Activated B cell treated with CpG ODN at 0.5 μM for 24 hours (primary cell): ENCODE data around the gene KRT28. TPM values are rescaled to one million over a fixed set of nuclear protein-coding genes. Genes with fewer than 3 reads are reported as not detected.
"Not testable (repeated sequence)": the region's sequence is repeated elsewhere in the genome, so short reads cannot be mapped to it uniquely, and the experiment has no call there.

Experiments
- ATAC-seq: fragments of 200-7000 bp; cut with Tn5 transposase; one replicate; pipeline ENCODE4 v1.10.0; 2021; ENCODE audit warnings: low read depth, mild to moderate bottlenecking, moderate library complexity
- CTCF ChIA-PET: fragments of 350-600 bp; sonication (Branson Sonifier 250); formaldehyde crosslinking; loops from one replicate; lab custom pipeline; 2021; ENCODE audit warnings: antibody characterized with exemption; lab: Charles Lee
- POLR2A ChIA-PET: fragments of 350-600 bp; sonication (Branson Sonifier 250); formaldehyde crosslinking; loops from one replicate; lab custom pipeline; 2021; ENCODE audit warnings: antibody characterized with exemption; lab: Charles Lee
- DNase-seq: peaks from one replicate; pipeline ENCODE4 v3.0.0; 2022
- H3K27ac Mint-ChIP-seq: one replicate; pipeline ENCODE4 v1.8.0; 2020; ENCODE audit warnings: mixed read lengths
- H3K27me3 Mint-ChIP-seq: one replicate; pipeline ENCODE4 v1.8.0; 2021; ENCODE audit warnings: mixed read lengths
- H3K36me3 Mint-ChIP-seq: one replicate; pipeline ENCODE4 v1.8.0; 2021; ENCODE audit warnings: low read depth, mixed read lengths
- H3K4me1 Mint-ChIP-seq: one replicate; pipeline ENCODE4 v1.8.0; 2021; ENCODE audit warnings: mixed read lengths
- H3K4me3 Mint-ChIP-seq: one replicate; pipeline ENCODE4 v1.8.0; 2020; ENCODE audit warnings: mild to moderate bottlenecking, mixed read lengths
- H3K9me3 Mint-ChIP-seq: one replicate; pipeline ENCODE4 v1.8.0; 2020; ENCODE audit warnings: mixed read lengths
- intact Hi-C: fragments of 100-400 bp; cut with micrococcal nuclease; formaldehyde crosslinking; loops from one replicate; pipeline ENCODE4 v1.15.1; 2024
- total RNA-seq: library from RNA; stranded (reverse); gene quantifications from 2 replicates; pipeline ENCODE4 v1.2.3, GENCODE V29; 2022
- TF ChIP-seq, protein P1 (sequence below): fragments of 200-600 bp; IDR thresholded peaks from one replicate; pipeline ENCODE4 v1.8.0; 2022; ENCODE audit warnings: antibody characterized with exemption, mild to moderate bottlenecking

KRT28 gene
- total RNA-seq, 1 donor from 2014 or later = not detected

DNA sequence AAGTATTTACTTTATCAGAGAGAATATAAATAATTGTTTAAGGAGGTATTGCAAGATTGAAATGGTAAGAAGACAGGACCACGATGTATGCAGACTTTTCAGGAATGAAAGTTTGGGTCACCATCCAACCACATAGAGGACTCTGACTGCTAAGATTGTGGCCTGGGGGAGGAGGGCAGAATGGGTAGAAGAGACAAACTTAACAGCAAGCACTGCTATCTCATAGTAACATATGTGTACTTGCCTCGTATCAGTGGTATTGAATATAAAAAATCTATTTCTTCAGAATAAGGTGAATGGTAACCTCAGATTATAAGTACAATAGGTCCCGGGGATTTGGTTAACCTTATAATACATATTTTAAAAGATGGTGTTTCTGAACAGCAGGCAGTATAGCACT, 16.8 kb upstream of the KRT28 start:
- ChIA-PET CTCF (no interaction called here), POLR2A (no interaction called here)
- H3K27ac Mint-ChIP-seq = no peak overlapping the region
- H3K9me3 Mint-ChIP-seq = peaks cover 8% of the 10 kb centered on the region
- TF ChIP-seq, protein P1, sequence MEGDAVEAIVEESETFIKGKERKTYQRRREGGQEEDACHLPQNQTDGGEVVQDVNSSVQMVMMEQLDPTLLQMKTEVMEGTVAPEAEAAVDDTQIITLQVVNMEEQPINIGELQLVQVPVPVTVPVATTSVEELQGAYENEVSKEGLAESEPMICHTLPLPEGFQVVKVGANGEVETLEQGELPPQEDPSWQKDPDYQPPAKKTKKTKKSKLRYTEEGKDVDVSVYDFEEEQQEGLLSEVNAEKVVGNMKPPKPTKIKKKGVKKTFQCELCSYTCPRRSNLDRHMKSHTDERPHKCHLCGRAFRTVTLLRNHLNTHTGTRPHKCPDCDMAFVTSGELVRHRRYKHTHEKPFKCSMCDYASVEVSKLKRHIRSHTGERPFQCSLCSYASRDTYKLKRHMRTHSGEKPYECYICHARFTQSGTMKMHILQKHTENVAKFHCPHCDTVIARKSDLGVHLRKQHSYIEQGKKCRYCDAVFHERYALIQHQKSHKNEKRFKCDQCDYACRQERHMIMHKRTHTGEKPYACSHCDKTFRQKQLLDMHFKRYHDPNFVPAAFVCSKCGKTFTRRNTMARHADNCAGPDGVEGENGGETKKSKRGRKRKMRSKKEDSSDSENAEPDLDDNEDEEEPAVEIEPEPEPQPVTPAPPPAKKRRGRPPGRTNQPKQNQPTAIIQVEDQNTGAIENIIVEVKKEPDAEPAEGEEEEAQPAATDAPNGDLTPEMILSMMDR = no peak
- ATAC-seq = no peak
- intact Hi-C loops = loop anchor here (5.0 to 10.0 kb wide), 3 partner anchors 254 to 851 kb away; partner anchors contain the start of gene TOP2A
- DNase-seq = no peak
- H3K27me3 Mint-ChIP-seq = peaks cover 29% of the 10 kb centered on the region
- H3K36me3 Mint-ChIP-seq = peaks cover 26% of the 10 kb centered on the region
- peaks cover 10% of the 10 kb centered on the region for H3K4me1 Mint-ChIP-seq
- H3K4me3 Mint-ChIP-seq = no peak overlapping the region

DNA sequence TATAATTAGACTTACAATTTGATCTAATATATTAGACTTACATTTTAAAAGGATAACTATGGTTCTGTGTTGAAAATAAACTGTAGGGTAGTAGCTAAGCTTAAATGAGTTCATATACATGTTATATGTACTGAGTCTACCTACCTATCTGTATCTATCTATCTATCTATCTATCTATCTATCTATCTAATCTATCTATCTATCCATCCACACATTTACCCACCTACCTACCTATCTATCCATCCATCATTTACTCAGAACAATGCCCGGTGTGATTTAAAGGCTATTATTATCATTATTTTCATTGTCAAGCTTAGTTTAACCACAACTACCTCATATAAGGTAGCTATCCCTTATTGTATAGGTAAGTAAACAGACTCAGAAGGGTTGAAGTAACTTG, 15.6 kb upstream of the KRT28 start:
- DNase-seq (no peak), ATAC-seq (no peak)
- H3K4me3 Mint-ChIP-seq = no peak overlapping the region
- H3K36me3 Mint-ChIP-seq = peaks cover 26% of the 10 kb centered on the region
- H3K27me3 Mint-ChIP-seq = peaks cover 38% of the 10 kb centered on the region
- peaks cover 7% of the 10 kb centered on the region for H3K9me3 Mint-ChIP-seq
- no peak overlapping the region for H3K27ac Mint-ChIP-seq
- TF ChIP-seq, protein P1 = no peak
- intact Hi-C loops = loop anchor here (5.0 to 10.0 kb wide), 3 partner anchors 253 to 852 kb away; partner anchors contain the start of gene TOP2A
- H3K4me1 Mint-ChIP-seq = peaks cover 10% of the 10 kb centered on the region
- CTCF ChIA-PET = no interaction called here
- POLR2A ChIA-PET = interaction anchor here (0.9 kb wide), 1 partner anchor 168 kb away, joined by 4 read pairs; the partner anchor contains the start of gene SMARCE1

DNA sequence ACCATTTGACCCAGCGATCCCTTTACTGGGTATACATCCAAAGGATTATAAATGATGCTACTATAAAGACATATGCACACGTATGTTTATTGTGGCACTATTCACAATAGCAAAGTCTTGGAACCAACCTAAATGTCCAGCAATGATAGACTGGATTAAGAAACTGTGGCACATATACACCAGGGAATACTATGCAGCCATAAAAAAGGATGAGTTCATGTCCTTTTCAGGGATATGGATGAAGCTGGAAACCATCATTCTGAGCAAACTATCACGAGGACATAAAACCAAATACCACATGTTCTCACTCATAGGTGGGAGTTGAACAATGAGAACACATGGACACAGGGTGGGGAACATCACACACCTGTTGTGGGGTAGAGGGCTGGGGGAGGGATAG, 14.9 kb upstream of the KRT28 start:
- intact Hi-C loops = loop anchor here (5.0 to 10.0 kb wide), 3 partner anchors 252 to 853 kb away; partner anchors contain the start of gene TOP2A
- H3K4me3 Mint-ChIP-seq, H3K9me3 Mint-ChIP-seq, ATAC-seq, H3K27ac Mint-ChIP-seq, DNase-seq, CTCF ChIA-PET: not testable (repeated sequence)
- POLR2A ChIA-PET = interaction anchor here (0.9 kb wide), 1 partner anchor 167 kb away, joined by 4 read pairs; the partner anchor contains the start of gene SMARCE1
- Mint-ChIP-seq H3K4me1 (peaks cover 10% of the 10 kb centered on the region), H3K27me3 (peaks cover 45% of the 10 kb centered on the region), H3K36me3 (peaks cover 21% of the 10 kb centered on the region)

DNA sequence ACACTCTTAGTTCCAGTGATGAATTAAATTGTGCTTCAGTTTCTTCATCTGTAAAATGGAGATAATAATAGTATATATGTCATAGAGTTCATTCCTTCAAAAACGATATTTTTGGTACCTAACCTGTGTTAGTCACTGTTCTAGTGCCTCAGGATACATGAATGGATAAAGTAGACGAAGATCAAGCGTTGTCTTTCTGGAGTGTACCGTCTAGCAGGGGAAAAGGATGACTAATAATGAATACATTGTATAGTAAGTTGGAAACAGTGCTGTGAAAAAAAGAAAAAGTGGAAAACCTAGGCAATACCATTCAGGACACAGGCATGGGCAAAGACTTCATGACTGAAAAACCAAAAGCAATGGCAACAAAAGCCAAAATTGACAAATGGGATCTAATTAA, 14.0 kb upstream of the KRT28 start:
- Mint-ChIP-seq H3K9me3 (peaks cover 6% of the 10 kb centered on the region), H3K4me3 (no peak overlapping the region), H3K4me1 (peaks cover 10% of the 10 kb centered on the region), H3K27me3 (peaks cover 51% of the 10 kb centered on the region), H3K36me3 (peaks cover 21% of the 10 kb centered on the region), H3K27ac (no peak overlapping the region)
- intact Hi-C loops = loop anchor here (10.0 kb wide), 1 partner anchor 399 kb away; the partner anchor contains the start of gene TOP2A
- TF ChIP-seq, protein P1 = no peak
- CTCF ChIA-PET = no interaction called here
- POLR2A ChIA-PET = no interaction called here
- ATAC-seq (no peak), DNase-seq (no peak)

DNA sequence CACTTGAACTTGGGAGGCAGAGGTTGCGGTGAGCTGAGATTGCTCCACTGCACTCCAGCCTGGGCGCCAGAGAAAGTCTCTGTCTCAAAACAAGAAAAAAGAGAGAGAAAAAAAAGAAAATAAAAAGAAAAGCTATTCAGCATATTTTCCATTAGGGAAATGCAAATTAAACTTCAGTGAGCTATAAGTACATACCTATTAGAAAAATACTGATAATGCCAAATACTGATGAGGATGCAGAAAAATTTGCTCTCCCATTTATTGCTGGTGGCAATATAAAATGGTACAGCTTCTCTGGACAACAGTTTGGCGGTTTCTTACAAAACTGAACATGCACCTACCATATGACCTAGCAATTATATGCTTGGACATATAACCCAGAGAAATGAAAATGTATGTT, 12.9 kb upstream of the KRT28 start:
- intact Hi-C loops = loop anchor here (10.0 kb wide), 1 partner anchor 398 kb away; the partner anchor contains the start of gene TOP2A
- Mint-ChIP-seq H3K4me3 (no peak overlapping the region), H3K27me3 (peaks cover 58% of the 10 kb centered on the region), H3K9me3 (peaks cover 6% of the 10 kb centered on the region), H3K4me1 (peaks cover 3% of the 10 kb centered on the region), H3K27ac (no peak overlapping the region), H3K36me3 (peaks cover 12% of the 10 kb centered on the region)
- TF ChIP-seq, protein P1 = no peak
- ChIA-PET POLR2A (interaction anchor here (0.6 kb wide), 1 partner anchor 179 kb away, joined by 3 read pairs; no protein-coding TSS in a partner anchor), CTCF (interaction anchor here (0.6 kb wide), 1 partner anchor 9 kb away, joined by 4 read pairs; no protein-coding TSS in a partner anchor)
- ATAC-seq = no peak
- no peak for DNase-seq
